Panc1 (cell line): Measurements from ENCODE around the gene EPB41L4B. TPM values are rescaled to one million over a fixed set of nuclear protein-coding genes. Genes with fewer than 3 reads are reported as not detected.

Experiments
- ATAC-seq: fragments of 200-7000 bp; cut with Tn5 transposase; 2 replicates; pipeline ENCODE4 v1.9.1; 2020; ENCODE audit warnings: mild to moderate bottlenecking, moderate library complexity
- BruUV-seq: library from RNA; stranded (reverse); fragments of 400-500 nt; replicated peaks from 2 replicates; lab custom pipeline; 2021; lab: Mats Ljungman, UMichigan
- CTCF ChIA-PET: fragments of 300-600 bp; sonication (Branson Sonifier 250); formaldehyde crosslinking; loops from one replicate; lab custom pipeline; 2022; ENCODE audit warnings: antibody characterized with exemption; lab: Charles Lee
- POLR2A ChIA-PET: fragments of 300-600 bp; sonication (Branson Sonifier 250); formaldehyde crosslinking; loops from one replicate; lab custom pipeline; 2022; ENCODE audit warnings: antibody characterized with exemption; lab: Charles Lee
- DNase-seq: peaks from one replicate; pipeline ENCODE4 v3.0.0-alpha.2; 2010; ENCODE audit warnings: low read depth, low spot score
- H3K27ac ChIP-seq: 2 replicates; pipeline ENCODE4 v1.5.1; 2011; ENCODE audit warnings: mild to moderate bottlenecking, low read length, inconsistent platforms
- H3K27me3 ChIP-seq: fragments of 200-500 bp; sonication (Bioruptor generic); 2 replicates; pipeline ENCODE4 v1.6.0; 2014; ENCODE audit warnings: low read length, inconsistent platforms; ENCODE audit not compliant: control insufficient read depth, insufficient read depth
- H3K36me3 ChIP-seq: fragments of 200-500 bp; sonication (Bioruptor generic); 2 replicates; pipeline ENCODE4 v1.5.1; 2014; ENCODE audit warnings: inconsistent platforms, mild to moderate bottlenecking, low read length, moderate library complexity; ENCODE audit not compliant: control insufficient read depth, insufficient read depth
- H3K4me1 ChIP-seq: 2 replicates; pipeline ENCODE4 v1.5.1; 2011; ENCODE audit warnings: inconsistent platforms, mild to moderate bottlenecking, low read length, moderate library complexity; ENCODE audit not compliant: control insufficient read depth, insufficient read depth
- H3K4me3 ChIP-seq, 2 experiments: 2 replicates each; pipeline ENCODE4 v1.5.1; 2011 to 2012; ENCODE audit warnings: low read depth in 2 of 2, low read length in 2 of 2, mild to moderate bottlenecking in 2 of 2, inconsistent platforms in 1 of 2, moderate library complexity in 1 of 2
- H3K9me3 ChIP-seq: fragments of 200-500 bp; sonication (Bioruptor generic); 2 replicates; pipeline ENCODE4 v1.5.1; 2014; ENCODE audit warnings: low read depth, mild to moderate bottlenecking, inconsistent platforms, low read length, moderate library complexity; ENCODE audit not compliant: control insufficient read depth, insufficient read depth
- CTCF ChIP-seq: fragments of 450-650 bp; IDR thresholded peaks from 2 replicates; pipeline ENCODE4 v1.5.1; 2017; ENCODE audit warnings: mild to moderate bottlenecking
- POLR2AphosphoS5 ChIP-seq: IDR thresholded peaks from 2 replicates; pipeline ENCODE4 v1.6.1; 2012; ENCODE audit warnings: mild to moderate bottlenecking, low read depth, low read length, moderate library complexity
- REST ChIP-seq, 2 experiments: IDR thresholded peaks; 2 replicates each; pipeline ENCODE4 v1.6.1; 2011 to 2012; ENCODE audit warnings: low read depth in 2 of 2, control low read depth in 1 of 2, low read length in 1 of 2, mild to moderate bottlenecking in 1 of 2, moderate library complexity in 1 of 2; ENCODE audit not compliant: insufficient read depth in 1 of 2
- SIN3A ChIP-seq: IDR thresholded peaks from 2 replicates; pipeline ENCODE4 v1.6.1; 2012; ENCODE audit warnings: low read depth, mild to moderate bottlenecking, low read length, moderate library complexity, borderline replicate concordance; ENCODE audit not compliant: insufficient read depth
- TCF7L2 ChIP-seq: IDR thresholded peaks from 2 replicates; pipeline ENCODE4 v1.6.1; 2011; ENCODE audit warnings: mild to moderate bottlenecking, low read depth, low read length, inconsistent platforms
- in situ Hi-C: cut with HindIII; loops from 2 replicates; pipeline ENCODE4 v1.10.0; 2016; ENCODE audit warnings: low sequenced_read_pairs, low pct_unique_long_range_greater_than_20kb
- intact Hi-C: fragments of 100-400 bp; cut with micrococcal nuclease; formaldehyde crosslinking; loops from one replicate; pipeline ENCODE4 v1.10.0; 2022; ENCODE audit not compliant: unreplicated experiment
- total RNA-seq: library from RNA; stranded (reverse); gene quantifications from one replicate; pipeline ENCODE4 v1.2.1, GENCODE V29; 2021; ENCODE audit not compliant: unreplicated experiment

EPB41L4B gene
- total RNA-seq, 1 experiment from 2014 or later: 27.8 TPM

DNA sequence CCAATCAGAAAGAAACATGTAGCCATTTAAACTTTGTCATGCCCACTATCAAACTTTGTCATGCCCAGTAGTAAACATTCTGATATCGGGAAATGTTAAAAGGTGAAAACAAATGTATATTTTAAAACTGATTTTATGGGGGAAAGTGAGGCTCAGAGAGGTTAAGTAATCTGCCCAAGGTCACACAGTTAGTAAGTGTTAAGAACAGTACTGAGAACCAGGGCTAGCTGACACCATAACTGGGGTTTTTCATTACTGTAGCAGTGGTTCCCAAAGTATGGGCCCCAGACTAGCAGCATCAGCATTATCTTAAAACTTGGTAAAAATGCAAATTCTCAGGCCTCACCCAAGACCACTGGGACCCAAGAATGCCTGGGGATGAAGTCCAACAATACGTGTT, 143.9 kb downstream of the EPB41L4B start:
- H3K9me3 ChIP-seq: no peaks in the 10 kb centered on the region
- DNase-seq (no peak), ATAC-seq (no peak)
- no peaks in the 10 kb centered on the region for H3K36me3 ChIP-seq
- no TSS peak for BruUV-seq
- TF ChIP-seq POLR2AphosphoS5 (no peak), CTCF (no peak), REST (IDR thresholded peaks at IDR 0.05; ENCODE audit: insufficient read depth in 1 of 2, low read depth in 2 of 2, low read length in 1 of 2) (no peak), SIN3A (no peak), TCF7L2 (no peak)
- H3K4me1 ChIP-seq: no peaks in the 10 kb centered on the region
- no peaks in the 10 kb centered on the region for H3K27me3 ChIP-seq
- ChIA-PET POLR2A (no interaction called here), CTCF (no interaction called here)
- H3K27ac ChIP-seq: no peak overlapping the region
- intact Hi-C loops: no loop called here
- no peak overlapping the region for H3K4me3 ChIP-seq
- in situ Hi-C loops: no loop called here

GRCh38 chr9:109176386-109176785, 144.5 kb downstream of the EPB41L4B start:
- Histone ChIP-seq H3K4me1 (no peaks in the 10 kb centered on the region), H3K27ac (no peak overlapping the region), H3K36me3 (no peaks in the 10 kb centered on the region), H3K27me3 (no peaks in the 10 kb centered on the region), H3K4me3 (no peak overlapping the region), H3K9me3 (no peaks in the 10 kb centered on the region)
- POLR2A ChIA-PET: no interaction called here
- ATAC-seq: no peak
- TF ChIP-seq SIN3A (no peak), CTCF (no peak), POLR2AphosphoS5 (no peak), REST (IDR thresholded peaks at IDR 0.05; ENCODE audit: insufficient read depth in 1 of 2, low read depth in 2 of 2, low read length in 1 of 2) (no peak), TCF7L2 (no peak)
- in situ Hi-C loops: no loop called here
- CTCF ChIA-PET: no interaction called here
- DNase-seq: no peak
- BruUV-seq: no TSS peak
- intact Hi-C loops: no loop called here
